HepG2 (cell line): ENCODE data around the gene ERVH48-1. TPM values are rescaled to one million over a fixed set of nuclear protein-coding genes. Genes with fewer than 3 reads are reported as not detected.
A peak's percentile ranks its signal among the peaks of the same experiment; 100 is the strongest.

ENCODE experiments used
- ATF6 ChIP-seq: sonication (generic); formaldehyde crosslinking; conservative IDR thresholded peaks from 2 replicates; pipeline ENCODE4 v1.4.0; 2020; ENCODE audit warnings: missing genetic modification reagents
- CEBPG ChIP-seq: IDR thresholded peaks from 2 replicates; pipeline ENCODE4 v1.6.1; 2016
- ETV5 ChIP-seq: IDR thresholded peaks from 2 replicates; pipeline ENCODE4 v1.6.1; 2018; ENCODE audit warnings: missing biosample characterization, missing genetic modification reagents, inconsistent platforms, borderline replicate concordance
- FLYWCH1 ChIP-seq: sonication (generic); formaldehyde crosslinking; IDR thresholded peaks from 2 replicates; pipeline ENCODE4 v1.8.1; 2023; ENCODE audit warnings: mild to moderate bottlenecking, missing genetic modification reagents
- GFI1 ChIP-seq: sonication (generic); formaldehyde crosslinking; IDR thresholded peaks from 2 replicates; pipeline ENCODE4 v1.5.0; 2020; ENCODE audit warnings: missing genetic modification reagents, mild to moderate bottlenecking, borderline replicate concordance
- GTF2F1 ChIP-seq: fragments of 150-350 bp; IDR thresholded peaks from 2 replicates; pipeline ENCODE4 v1.6.1; 2014; ENCODE audit warnings: low read length
- HNRNPK ChIP-seq: fragments of 200-400 bp; formaldehyde crosslinking; IDR thresholded peaks from 2 replicates; pipeline ENCODE4 v1.6.1; 2018; ENCODE audit warnings: low read length, low read depth, moderate library complexity, mild to moderate bottlenecking; ENCODE audit not compliant: poor library complexity, severe bottlenecking
- HOXA5 ChIP-seq: sonication (generic); formaldehyde crosslinking; IDR thresholded peaks from 2 replicates; pipeline ENCODE4 v1.4.0; 2020; ENCODE audit warnings: missing genetic modification reagents
- NBN ChIP-seq: fragments of 450-650 bp; conservative IDR thresholded peaks from 2 replicates; pipeline ENCODE4 v1.6.1; 2017
- NFKBIZ ChIP-seq: IDR thresholded peaks from 2 replicates; pipeline ENCODE4 v1.6.1; 2018; ENCODE audit warnings: missing genetic modification reagents, missing compliant biosample characterization
- PAF1 ChIP-seq: IDR thresholded peaks from 2 replicates; pipeline ENCODE4 v1.6.1; 2016; ENCODE audit warnings: missing genetic modification reagents, missing compliant biosample characterization
- POLR2AphosphoS5 ChIP-seq: IDR thresholded peaks from 2 replicates; pipeline ENCODE4 v1.6.1; 2012; ENCODE audit warnings: low read depth, low read length
- RARA ChIP-seq: IDR thresholded peaks from 2 replicates; pipeline ENCODE4 v1.6.1; 2016; ENCODE audit warnings: missing genetic modification reagents, missing compliant biosample characterization
- RBFOX2 ChIP-seq: fragments of 200-400 bp; formaldehyde crosslinking; IDR thresholded peaks from 2 replicates; pipeline ENCODE4 v1.6.1; 2017; ENCODE audit warnings: low read depth, mild to moderate bottlenecking, low read length
- RFX1 ChIP-seq: fragments of 450-650 bp; IDR thresholded peaks from 2 replicates; pipeline ENCODE4 v1.6.1; 2017
- THAP7 ChIP-seq: sonication (generic); formaldehyde crosslinking; IDR thresholded peaks from 2 replicates; pipeline ENCODE4 v1.8.1; 2023; ENCODE audit warnings: mild to moderate bottlenecking, missing genetic modification reagents
- ZBTB14 ChIP-seq: sonication (generic); formaldehyde crosslinking; IDR thresholded peaks from 2 replicates; pipeline ENCODE4 v1.4.0; 2020; ENCODE audit warnings: missing genetic modification reagents
- ZBTB26 ChIP-seq: IDR thresholded peaks from 2 replicates; pipeline ENCODE4 v1.6.1; 2016; ENCODE audit warnings: missing compliant biosample characterization, missing genetic modification reagents, borderline replicate concordance
- ZFP91 ChIP-seq: sonication (generic); formaldehyde crosslinking; IDR thresholded peaks from 2 replicates; pipeline ENCODE4 v1.9.0; 2022; ENCODE audit warnings: missing genetic modification reagents, mild to moderate bottlenecking, borderline replicate concordance
- ZNF260 ChIP-seq: sonication (generic); formaldehyde crosslinking; IDR thresholded peaks from 2 replicates; pipeline ENCODE4 v1.4.0; 2020; ENCODE audit warnings: missing genetic modification reagents, low read depth, mild to moderate bottlenecking, borderline replicate concordance
- ZNF382 ChIP-seq: sonication (generic); formaldehyde crosslinking; IDR thresholded peaks from 2 replicates; pipeline ENCODE4 v1.5.0; 2020; ENCODE audit warnings: missing genetic modification reagents, mild to moderate bottlenecking, borderline replicate concordance
- ZNF737 ChIP-seq: sonication (generic); formaldehyde crosslinking; IDR thresholded peaks from 2 replicates; pipeline ENCODE4 v1.5.0; 2020; ENCODE audit warnings: missing genetic modification reagents, mild to moderate bottlenecking, borderline replicate concordance
- ZNF768 ChIP-seq: sonication (generic); formaldehyde crosslinking; IDR thresholded peaks from 2 replicates; pipeline ENCODE4 v1.4.0; 2020; ENCODE audit warnings: missing genetic modification reagents
- ZNF790 ChIP-seq: sonication (generic); formaldehyde crosslinking; IDR thresholded peaks from 2 replicates; pipeline ENCODE4 v1.8.0; 2022; ENCODE audit warnings: missing genetic modification reagents, mild to moderate bottlenecking, borderline replicate concordance
- polyA plus RNA-seq, 8 experiments: library from polyadenylated mRNA; depleted of rRNA in 3 of 8; stranded (reverse) in 7 of 8; unstranded in 1 of 8; fragments of >200 nt; fragmentation: Illumina TruSeq in 4 of 8; extraction: Trizol in 4 of 8; gene quantifications; 2 replicates each; pipeline versions ENCODE4 v1.2.1 to v1.2.3, GENCODE V29; 2011 to 2016; ENCODE audit warnings: low read depth in 4 of 8, missing spikeins in 1 of 8, mixed read lengths in 1 of 8; ENCODE audit not compliant: insufficient read depth in 1 of 8
- total RNA-seq, 5 experiments: library from RNA; depleted of rRNA; stranded (reverse); fragments of >200 nt; fragmentation: Illumina TruSeq; extraction: Trizol; gene quantifications; 2 replicates each; pipeline ENCODE4 v1.2.3, GENCODE V29; 2016; ENCODE audit warnings: low read depth in 1 of 5

ERVH48-1 gene
- total and polyA plus RNA-seq, 2 of the 13 experiments (the other 11 are each of a cell fraction or from before 2014, with no cell fraction given) = 1.8 TPM; not detected in 1

- TF ChIP-seq ZBTB14 (CRISPR knock-in tag) (peak; percentile 89), ETV5 (CRISPR knock-in tag) (peak; percentile 51; the same call in 1 of the 2 replicates), GFI1 (peak; percentile 65; the same call in 1 of the 2 replicates), NBN (no peak), ZBTB26 (no peak), RARA (CRISPR knock-in tag) (no peak; the same call in 1 of the 2 replicates), ZNF790 (CRISPR knock-in tag) (peak; percentile 85), ZFP91 (CRISPR knock-in tag) (peak; percentile 90), ATF6 (CRISPR knock-in tag) (no peak), FLYWCH1 (no peak), ZNF382 (no peak), RBFOX2 (peak; percentile 98), NFKBIZ (CRISPR knock-in tag) (peak; percentile 2; the same call in 1 of the 2 replicates), HOXA5 (CRISPR knock-in tag) (peak; percentile 66; the same call in 1 of the 2 replicates), THAP7 (no peak), RFX1 (no peak), HNRNPK (no peak), POLR2AphosphoS5 (peak; percentile 89), ZNF260 (CRISPR knock-in tag) (no peak), PAF1 (CRISPR knock-in tag) (no peak), GTF2F1 (no peak), ZNF737 (CRISPR knock-in tag) (no peak), ZNF768 (CRISPR knock-in tag) (peak; percentile 40), CEBPG (CRISPR knock-in tag) (no peak)
These were observed 32.3 kb downstream of the ERVH48-1 start, which contains the start of gene NDUFV3 (continued) for GRCh38 chr21:42892931-42893755.
